Osteoblast (primary cell): Measurements from ENCODE around the gene FGF11. TPM values are rescaled to one million over a fixed set of nuclear protein-coding genes. Genes with fewer than 3 reads are reported as not detected.

Experiments used
- DNase-seq: peaks from one replicate; pipeline ENCODE4 v3.0.0; 2011; ENCODE audit warnings: low spot score, mixed read lengths; ENCODE audit not compliant: insufficient read length; ENCODE audit errors: missing footprints
- H2AFZ ChIP-seq: 2 replicates; pipeline ENCODE4 v1.6.0; 2011; ENCODE audit warnings: mild to moderate bottlenecking, low read length
- H3K27ac ChIP-seq: 2 replicates; pipeline ENCODE4 v1.5.1; 2011; ENCODE audit warnings: mild to moderate bottlenecking, low read depth, low read length, moderate library complexity
- H3K27me3 ChIP-seq: 2 replicates; pipeline ENCODE4 v1.6.0; 2012; ENCODE audit warnings: mild to moderate bottlenecking, control low read depth, inconsistent platforms, low read length, moderate library complexity; ENCODE audit not compliant: insufficient read depth
- H3K36me3 ChIP-seq: 2 replicates; pipeline ENCODE4 v1.5.1; 2011; ENCODE audit warnings: mild to moderate bottlenecking, low read length, control low read depth, moderate library complexity; ENCODE audit not compliant: insufficient read depth
- H3K4me1 ChIP-seq: 2 replicates; pipeline ENCODE4 v1.5.1; 2011; ENCODE audit warnings: mild to moderate bottlenecking, low read length, control low read depth, moderate library complexity; ENCODE audit not compliant: insufficient read depth
- H3K4me2 ChIP-seq: 2 replicates; pipeline ENCODE4 v1.6.0; 2011; ENCODE audit warnings: mild to moderate bottlenecking, low read length; ENCODE audit not compliant: insufficient read depth
- H3K4me3 ChIP-seq: fragments of 200-600 bp; sonication (generic); 3 replicates; pipeline ENCODE4 v1.5.1; 2012; ENCODE audit warnings: mild to moderate bottlenecking, low read length, inconsistent platforms; ENCODE audit not compliant: insufficient read depth
- H3K79me2 ChIP-seq: 2 replicates; pipeline ENCODE4 v1.6.0; 2012; ENCODE audit warnings: mild to moderate bottlenecking, low read length, control low read depth, inconsistent platforms; ENCODE audit not compliant: insufficient read depth
- H3K9me3 ChIP-seq: 2 replicates; pipeline ENCODE4 v1.5.1; 2011; ENCODE audit warnings: low read depth, low read length, control low read depth
- H4K20me1 ChIP-seq: 2 replicates; pipeline ENCODE4 v1.6.0; 2012; ENCODE audit warnings: mild to moderate bottlenecking, low read length, control low read depth; ENCODE audit not compliant: insufficient read depth
- CTCF ChIP-seq: IDR thresholded peaks from 2 replicates; pipeline ENCODE4 v1.5.1; 2011; ENCODE audit warnings: mild to moderate bottlenecking, low read depth, low read length, moderate library complexity; ENCODE audit errors: extremely low read depth
- total RNA-seq: library from RNA; depleted of rRNA; stranded (reverse); fragments of >200 nt; gene quantifications from 2 replicates; pipeline ENCODE4 v1.2.3, GENCODE V29; 2012

FGF11 gene
- total RNA-seq, 1 donor = 0.36 TPM

DNA sequence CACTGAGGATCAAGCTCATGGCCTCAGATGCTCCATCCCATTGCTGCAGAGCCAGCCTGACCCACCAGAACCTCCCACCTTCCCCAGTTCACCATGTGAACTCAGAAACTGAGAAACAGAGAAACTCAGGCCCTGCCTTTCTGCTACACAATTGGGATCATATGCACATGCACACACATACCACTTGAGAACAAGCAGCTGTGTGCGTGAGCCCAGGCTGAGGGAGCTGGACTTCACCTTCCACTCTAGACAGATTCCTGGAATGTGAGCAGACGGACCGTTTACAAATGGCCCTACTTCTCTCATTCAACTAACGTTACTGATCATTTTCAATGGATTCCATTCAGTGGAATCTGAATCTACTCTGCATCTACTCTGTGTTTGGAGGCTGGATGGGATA is 15.6 kb upstream of the FGF11 start:
- no peak overlapping the region for H3K4me3 ChIP-seq
- H4K20me1 ChIP-seq = no peaks in the 10 kb centered on the region
- no peak overlapping the region for H3K27ac ChIP-seq
- DNase-seq = no peak
- no peak overlapping the region for H2AFZ ChIP-seq
- no peaks in the 10 kb centered on the region for H3K9me3 ChIP-seq
- no peaks in the 10 kb centered on the region for H3K36me3 ChIP-seq
- H3K79me2 ChIP-seq = no peaks in the 10 kb centered on the region
- no peak overlapping the region for H3K4me2 ChIP-seq
- TF ChIP-seq CTCF = no peak
- H3K4me1 ChIP-seq = no peaks in the 10 kb centered on the region
- no peaks in the 10 kb centered on the region for H3K27me3 ChIP-seq

GRCh38 chr17:7425316-7425715 is 14.0 kb upstream of the FGF11 start, which contains the start of gene SPEM2:
SPEM2 (plus strand) TSS chr17:7425616; CDS start chr17:7425689, 73 bp downstream.
- no peak for TF ChIP-seq CTCF
- no peaks in the 10 kb centered on the region for H4K20me1 ChIP-seq
- no peak for DNase-seq

DNA sequence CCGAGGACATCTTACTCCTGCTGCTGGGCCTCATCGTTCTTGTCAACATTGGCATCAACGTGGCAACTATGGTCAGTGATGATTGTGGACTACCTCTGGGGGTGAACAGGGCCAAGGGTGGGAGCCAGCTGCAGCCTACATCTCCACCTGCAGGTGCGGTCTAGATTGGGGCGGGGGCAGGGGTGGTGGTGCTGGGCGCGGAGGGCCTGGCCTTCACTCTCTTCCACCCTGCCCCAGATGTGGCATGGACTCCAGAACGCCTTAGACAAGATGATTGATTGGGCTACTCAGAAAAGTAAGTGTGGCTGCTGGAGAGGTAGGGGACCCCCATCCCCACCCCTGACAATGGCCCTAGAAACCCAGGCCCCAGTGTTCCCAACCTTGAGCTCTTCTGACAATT is 13.6 kb upstream of the FGF11 start:
- Histone ChIP-seq H3K4me1 (no peaks in the 10 kb centered on the region), H4K20me1 (no peaks in the 10 kb centered on the region), H3K79me2 (no peaks in the 10 kb centered on the region), H2AFZ (no peak overlapping the region), H3K4me2 (no peak overlapping the region), H3K9me3 (no peaks in the 10 kb centered on the region), H3K36me3 (no peaks in the 10 kb centered on the region), H3K27me3 (no peaks in the 10 kb centered on the region), H3K27ac (no peak overlapping the region), H3K4me3 (no peak overlapping the region)
- DNase-seq = no peak
- no peak for TF ChIP-seq CTCF

More at GRCh38 chr17:7425316-7425715, 14.0 kb upstream of the FGF11 start, which contains the start of gene SPEM2:
- Histone ChIP-seq H3K79me2 (no peaks in the 10 kb centered on the region), H3K9me3 (no peaks in the 10 kb centered on the region), H3K27ac (no peak within 1 kb of the TSS), H3K4me3 (no peak within 1 kb of the TSS), H3K4me1 (no peaks in the 10 kb centered on the region), H3K27me3 (no peaks in the 10 kb centered on the region), H2AFZ (no peak within 1 kb of the TSS), H3K36me3 (no peaks in the 10 kb centered on the region), H3K4me2 (no peak within 1 kb of the TSS)

DNA sequence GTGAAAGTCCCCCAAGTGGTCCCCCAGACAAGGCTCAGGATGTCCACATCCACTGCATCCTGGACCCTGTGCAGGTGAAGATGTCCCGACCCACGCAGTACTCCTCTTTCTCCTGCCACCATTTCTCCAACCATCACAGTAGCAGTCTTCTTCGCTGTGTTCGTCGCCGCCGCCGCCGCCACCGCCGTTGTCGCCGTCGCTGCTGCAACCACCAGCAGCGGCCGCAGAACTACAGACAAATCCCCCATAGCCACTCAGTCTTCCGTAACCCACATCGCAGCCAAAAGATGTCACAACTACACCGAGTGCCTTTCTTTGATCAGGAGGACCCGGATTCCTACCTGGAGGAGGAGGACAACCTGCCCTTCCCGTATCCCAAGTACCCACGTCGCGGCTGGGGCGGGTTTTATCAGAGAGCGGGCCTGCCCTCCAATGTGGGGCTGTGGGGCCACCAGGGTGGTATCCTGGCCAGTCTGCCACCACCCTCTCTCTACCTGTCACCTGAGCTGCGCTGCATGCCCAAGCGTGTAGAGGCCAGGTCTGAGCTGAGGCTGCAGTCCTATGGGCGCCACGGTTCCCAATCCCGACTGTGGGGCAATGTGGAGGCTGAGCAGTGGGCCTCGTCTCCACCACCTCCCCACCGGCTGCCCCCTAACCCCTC is 13.0 kb upstream of the FGF11 start:
- no peaks in the 10 kb centered on the region for H3K79me2 ChIP-seq

More for the DNA sequence above, 13.0 kb upstream of the FGF11 start:
- DNase-seq = no peak
- Histone ChIP-seq H4K20me1 (no peaks in the 10 kb centered on the region), H3K4me1 (no peaks in the 10 kb centered on the region), H3K27me3 (no peaks in the 10 kb centered on the region), H3K9me3 (no peaks in the 10 kb centered on the region), H2AFZ (no peak overlapping the region), H3K27ac (no peak overlapping the region), H3K4me2 (no peak overlapping the region), H3K4me3 (no peak overlapping the region), H3K36me3 (no peaks in the 10 kb centered on the region)
- no peak for TF ChIP-seq CTCF
